HL-60 (cell line): ENCODE measurements around the gene MAP2K5.
A peak's percentile ranks its signal among the peaks of the same experiment; 100 is the strongest.

Experiments used
- DNase-seq, 2 experiments: peaks; one replicate each; pipeline ENCODE4 v3.0.0-alpha.2; 2010 to 2020; ENCODE audit warnings: low read depth in 1 of 2, low spot score in 1 of 2
- H3K27ac ChIP-seq: fragments of 250-450 bp; sonication (Bioruptor Pico); replicated peaks from 2 replicates; pipeline ENCODE4 v1.5.1; 2020; ENCODE audit warnings: mild to moderate bottlenecking, moderate library complexity
- H3K27me3 ChIP-seq: fragments of 250-450 bp; sonication (Bioruptor Pico); 2 replicates; pipeline ENCODE4 v1.5.1; 2021; ENCODE audit warnings: mild to moderate bottlenecking, moderate library complexity; ENCODE audit not compliant: insufficient read depth, poor library complexity, severe bottlenecking
- H3K4me3 ChIP-seq: replicated peaks from 2 replicates; pipeline ENCODE4 v1.5.1; 2011; ENCODE audit warnings: mild to moderate bottlenecking, control low read depth, low read length; ENCODE audit not compliant: insufficient read depth
- CTCF ChIP-seq: IDR thresholded peaks from one replicate; pipeline ENCODE4 v1.5.1; 2011; ENCODE audit warnings: low read length, control low read depth, inconsistent platforms; ENCODE audit not compliant: insufficient read depth
- GABPA ChIP-seq: IDR thresholded peaks from 2 replicates; pipeline ENCODE4 v1.6.1; 2012; ENCODE audit warnings: low read depth
- POLR2AphosphoS5 ChIP-seq: IDR thresholded peaks from 2 replicates; pipeline ENCODE4 v1.6.1; 2012; ENCODE audit warnings: low read depth
- REST ChIP-seq: IDR thresholded peaks from 2 replicates; pipeline ENCODE4 v1.6.1; 2012; ENCODE audit warnings: low read depth; ENCODE audit not compliant: insufficient replicate concordance
- SPI1 ChIP-seq: IDR thresholded peaks from 2 replicates; pipeline ENCODE4 v1.6.1; 2012; ENCODE audit warnings: low read depth, mild to moderate bottlenecking, borderline replicate concordance

The MAP2K5 gene

DNA sequence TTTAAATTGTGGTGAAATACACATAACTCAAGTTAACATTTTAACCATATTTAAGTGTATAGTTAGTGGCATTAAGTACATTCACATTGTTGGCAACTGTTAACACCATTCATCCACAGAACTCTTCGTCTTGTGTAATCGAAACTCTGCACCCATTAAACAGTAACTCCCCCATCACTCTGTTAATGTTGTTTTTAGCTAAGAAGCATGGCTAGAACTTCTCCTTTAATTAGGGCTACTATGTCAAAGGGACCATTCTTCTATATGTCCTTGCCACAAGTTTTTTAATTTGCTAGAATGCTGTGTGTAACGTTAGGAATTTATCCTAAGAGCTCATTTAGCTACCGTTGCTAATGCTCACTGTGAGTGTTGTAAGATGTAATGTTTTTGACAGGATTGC lies 60.6 kb downstream of the MAP2K5 start:
- Histone ChIP-seq H3K4me3 (no peak overlapping the region), H3K27me3 (no peaks in the 10 kb centered on the region), H3K27ac (no peak overlapping the region)
- DNase-seq, result no peak
- TF ChIP-seq REST, result no peak
- no peak for TF ChIP-seq SPI1
- no peak for TF ChIP-seq CTCF
- no peak for TF ChIP-seq POLR2AphosphoS5
- no peak for TF ChIP-seq GABPA

GRCh38 chr15:67605871-67606270 lies 63.4 kb downstream of the MAP2K5 start:
- no peaks in the 10 kb centered on the region for H3K27me3 ChIP-seq
- H3K27ac ChIP-seq, result no peak overlapping the region
- H3K4me3 ChIP-seq, result no peak overlapping the region
- TF ChIP-seq REST (no peak), CTCF (no peak), POLR2AphosphoS5 (no peak), SPI1 (no peak), GABPA (no peak)
- no peak for DNase-seq

- H3K27ac ChIP-seq, result no peak overlapping the region
- no peak for DNase-seq
- no peaks in the 10 kb centered on the region for H3K27me3 ChIP-seq
- no peak for TF ChIP-seq GABPA
- TF ChIP-seq SPI1, result peak; percentile 56
- TF ChIP-seq REST, result no peak
- TF ChIP-seq CTCF, result no peak
- no peak for TF ChIP-seq POLR2AphosphoS5
- H3K4me3 ChIP-seq, result no peak overlapping the region
These were observed 64.2 kb downstream of the MAP2K5 start for GRCh38 chr15:67606742-67607141.
